ENCODE results near the gene UNCX.
A peak's percentile ranks its signal among the peaks of the same experiment; 100 is the strongest.
"Not testable (repeated sequence)": the region's sequence is repeated elsewhere in the genome, so short reads cannot be mapped to it uniquely, and the experiment has no call there.

Gene UNCX

GRCh38 chr7:1232623-1233332, at the start of gene UNCX:
UNCX (plus strand) TSS chr7:1232872; CDS start chr7:1233018, 146 bp downstream.
- DNase-seq = no peak

- DNase-seq = no peak
Measured at GRCh38 chr7:1187127-1187526, 45.5 kb upstream of the UNCX start.

GRCh38 chr7:1188720-1189294, 43.9 kb upstream of the UNCX start:
- DNase-seq = no peak

GRCh38 chr7:1189986-1190772, 42.5 kb upstream of the UNCX start:
- DNase-seq = no peak

GRCh38 chr7:1192171-1192676, 40.4 kb upstream of the UNCX start:
- no peak for DNase-seq

- peak; percentile 38 for DNase-seq
Measured at GRCh38 chr7:1193593-1194424, 38.9 kb upstream of the UNCX start.

GRCh38 chr7:1196441-1196840, 36.2 kb upstream of the UNCX start:
- DNase-seq = not testable (repeated sequence)

- DNase-seq = no peak
Measured at GRCh38 chr7:1196950-1197349, 35.7 kb upstream of the UNCX start.

GRCh38 chr7:1197997-1198625, 34.6 kb upstream of the UNCX start:
- no peak for DNase-seq

- no peak for DNase-seq
Measured at GRCh38 chr7:1200045-1200444, 32.6 kb upstream of the UNCX start.

GRCh38 chr7:1201916-1202315, 30.8 kb upstream of the UNCX start:
- no peak for DNase-seq

GRCh38 chr7:1202914-1203313, 29.8 kb upstream of the UNCX start:
- DNase-seq = not testable (repeated sequence)

- no peak for DNase-seq
Measured at GRCh38 chr7:1204460-1205140, 28.1 kb upstream of the UNCX start.

GRCh38 chr7:1205742-1206141, 26.9 kb upstream of the UNCX start:
- DNase-seq = not testable (repeated sequence)

GRCh38 chr7:1209097-1209496, 23.6 kb upstream of the UNCX start:
- DNase-seq = no peak

GRCh38 chr7:1210321-1210978, 22.2 kb upstream of the UNCX start:
- no peak for DNase-seq

GRCh38 chr7:1210979-1211608, 21.6 kb upstream of the UNCX start:
- DNase-seq = no peak

GRCh38 chr7:1211611-1212010, 21.1 kb upstream of the UNCX start:
- DNase-seq = no peak

- DNase-seq = not testable (repeated sequence)
Measured at GRCh38 chr7:1212025-1212424, 20.6 kb upstream of the UNCX start.

GRCh38 chr7:1214516-1214915, 18.2 kb upstream of the UNCX start:
- DNase-seq = no peak

All from stimulated activated CD4-positive, alpha-beta T cell treated with anti-CD3 and anti-CD28 coated beads, Interleukin-4, amount 100 ng/mL, for 1 hour (primary cell).